Large intestine (tissue), 3 donors: ENCODE measurements around the gene CDK5R2. TPM values are rescaled to one million over a fixed set of nuclear protein-coding genes. Genes with fewer than 3 reads are reported as not detected.

ENCODE experiments used
- DNase-seq, 2 donors: peaks; one replicate each; pipeline versions ENCODE4 v3.0.0 to v3.0.0-alpha.2; 2013
- H3K27ac ChIP-seq: one replicate; pipeline ENCODE4 v1.5.1; 2013; ENCODE audit warnings: low read length
- H3K27me3 ChIP-seq: 2 replicates; pipeline ENCODE4 v1.6.1; 2013; ENCODE audit warnings: low read length; ENCODE audit not compliant: control insufficient read depth, insufficient read depth
- H3K36me3 ChIP-seq: 2 replicates; pipeline ENCODE4 v1.6.1; 2013; ENCODE audit warnings: low read length; ENCODE audit not compliant: control insufficient read depth, insufficient read depth
- H3K4me1 ChIP-seq: one replicate; pipeline ENCODE4 v1.6.1; 2013; ENCODE audit warnings: low read length; ENCODE audit not compliant: control insufficient read depth, insufficient read depth
- H3K4me3 ChIP-seq: one replicate; pipeline ENCODE4 v1.5.1; 2013; ENCODE audit warnings: low read length
- H3K9me3 ChIP-seq: one replicate; pipeline ENCODE4 v1.6.1; 2013; ENCODE audit warnings: mild to moderate bottlenecking, low read depth, low read length, moderate library complexity; ENCODE audit not compliant: control insufficient read depth
- WGBS: methylation state at CpG from one replicate; pipeline ENCODE4 v1.1.5; 2013; ENCODE audit warnings: low lambda C conversion rate; ENCODE audit not compliant: insufficient coverage; 5-methylcytosine and 5-hydroxymethylcytosine counted together
- polyA plus RNA-seq: library from polyadenylated mRNA; unstranded; fragments of 120-200 nt; gene quantifications from one replicate; pipeline ENCODE4 v1.2.1, GENCODE V29; 2013

The CDK5R2 gene
- polyA plus RNA-seq, 1 donor = 2.9 TPM

GRCh38 chr2:218961651-218962570 is 2.4 kb downstream of the CDK5R2 start:
- no peaks in the 10 kb centered on the region for H3K36me3 ChIP-seq
- H3K4me3 ChIP-seq = no peak overlapping the region
- H3K9me3 ChIP-seq = peaks cover 7% of the 10 kb centered on the region
- H3K4me1 ChIP-seq = no peaks in the 10 kb centered on the region
- WGBS = no CpG with 5 or more reads among the region's 34 CpGs
- DNase-seq = no peak
- peak overlapping the region; percentile 48 for H3K27ac ChIP-seq
- H3K27me3 ChIP-seq = peaks cover 83% of the 10 kb centered on the region

- no CpG with 5 or more reads among the region's 42 CpGs for WGBS
- Histone ChIP-seq H3K27me3 (peaks cover 76% of the 10 kb centered on the region), H3K4me3 (peak overlapping the region; percentile 0), H3K4me1 (no peaks in the 10 kb centered on the region), H3K9me3 (peaks cover 7% of the 10 kb centered on the region), H3K36me3 (no peaks in the 10 kb centered on the region), H3K27ac (peak overlapping the region; percentile 48)
- DNase-seq = peak; percentile 31 to 54
Measured at GRCh38 chr2:218962859-218963492, 3.5 kb downstream of the CDK5R2 start.

GRCh38 chr2:218963601-218964000 is 4.1 kb downstream of the CDK5R2 start:
- Histone ChIP-seq H3K36me3 (no peaks in the 10 kb centered on the region), H3K4me1 (no peaks in the 10 kb centered on the region), H3K4me3 (no peak overlapping the region), H3K27me3 (peaks cover 73% of the 10 kb centered on the region), H3K9me3 (peaks cover 7% of the 10 kb centered on the region), H3K27ac (no peak overlapping the region)
- 13% methylated on average over 1 of the region's 5 CpGs for WGBS
- no peak for DNase-seq

GRCh38 chr2:218964041-218964771 is 4.7 kb downstream of the CDK5R2 start:
- WGBS = no CpG with 5 or more reads among the region's 5 CpGs
- Histone ChIP-seq H3K9me3 (peaks cover 7% of the 10 kb centered on the region), H3K27ac (no peak overlapping the region), H3K36me3 (no peaks in the 10 kb centered on the region), H3K4me3 (no peak overlapping the region), H3K4me1 (no peaks in the 10 kb centered on the region), H3K27me3 (peaks cover 67% of the 10 kb centered on the region)
- no peak for DNase-seq

- Histone ChIP-seq H3K36me3 (no peaks in the 10 kb centered on the region), H3K4me3 (no peak overlapping the region), H3K27ac (no peak overlapping the region), H3K4me1 (peaks cover 4% of the 10 kb centered on the region), H3K9me3 (no peaks in the 10 kb centered on the region), H3K27me3 (peaks cover 36% of the 10 kb centered on the region)
- WGBS = no CpG with 5 or more reads among the region's 1 CpG
- peak in 1 of 2 donors; percentile 77 for DNase-seq
Measured at GRCh38 chr2:218970894-218971293, 11.4 kb downstream of the CDK5R2 start.

- Histone ChIP-seq H3K36me3 (no peaks in the 10 kb centered on the region), H3K27ac (no peak overlapping the region), H3K4me3 (no peak overlapping the region), H3K4me1 (peaks cover 7% of the 10 kb centered on the region), H3K9me3 (no peaks in the 10 kb centered on the region), H3K27me3 (peaks cover 55% of the 10 kb centered on the region)
- no CpG with 5 or more reads among the region's 4 CpGs for WGBS
- peak; percentile 57 to 86 for DNase-seq
Measured at GRCh38 chr2:218975060-218975777, 15.8 kb downstream of the CDK5R2 start.

GRCh38 chr2:218979846-218980734 is 20.6 kb downstream of the CDK5R2 start:
- 3% methylated on average over 5 of the region's 39 CpGs for WGBS
- Histone ChIP-seq H3K27ac (no peak overlapping the region), H3K4me3 (peak overlapping the region; percentile 4), H3K9me3 (peaks cover 8% of the 10 kb centered on the region), H3K4me1 (peaks cover 17% of the 10 kb centered on the region), H3K27me3 (peaks cover 77% of the 10 kb centered on the region), H3K36me3 (no peaks in the 10 kb centered on the region)
- peak; percentile 78 to 82 for DNase-seq

DNA sequence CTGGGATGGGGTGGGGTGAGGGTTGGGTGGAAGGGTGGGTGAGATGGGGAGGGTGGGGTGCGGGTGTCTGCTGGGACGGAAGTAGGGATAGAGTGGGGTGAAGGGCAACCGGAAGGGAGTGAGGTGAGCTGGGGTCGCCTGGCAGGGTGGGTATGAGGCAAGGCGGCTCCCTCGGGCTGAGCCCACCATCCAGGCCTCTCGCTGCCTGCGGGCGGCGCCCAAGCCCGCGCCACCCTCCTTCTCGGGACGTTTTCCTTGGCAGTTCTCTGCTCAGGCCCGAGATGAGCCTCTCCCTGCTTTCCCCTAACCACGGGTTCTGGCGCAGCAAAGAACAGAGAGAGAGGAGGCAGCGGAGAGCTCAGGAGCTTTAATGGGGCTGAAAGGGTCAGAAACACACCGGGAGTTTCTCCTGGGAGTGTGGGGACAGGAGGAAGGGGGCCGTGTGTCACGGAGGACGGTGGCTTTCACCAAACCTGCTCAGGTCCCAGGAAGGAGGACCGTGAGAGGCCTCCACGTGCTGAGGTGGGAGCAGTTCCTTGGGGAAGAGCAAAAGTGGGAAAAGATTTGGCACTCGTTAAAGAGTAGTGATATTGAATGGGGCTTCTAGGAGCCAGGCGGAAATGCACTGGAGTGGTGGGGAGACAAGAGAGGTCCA is 21.4 kb downstream of the CDK5R2 start:
- no peak for DNase-seq
- H3K36me3 ChIP-seq = no peaks in the 10 kb centered on the region
- WGBS = 20% methylated on average over 2 of the region's 26 CpGs
- H3K27ac ChIP-seq = no peak overlapping the region
- H3K4me3 ChIP-seq = no peak overlapping the region
- H3K27me3 ChIP-seq = peaks cover 84% of the 10 kb centered on the region
- peaks cover 14% of the 10 kb centered on the region for H3K4me1 ChIP-seq
- H3K9me3 ChIP-seq = peaks cover 13% of the 10 kb centered on the region

- Histone ChIP-seq H3K4me3 (no peak overlapping the region), H3K27ac (no peak overlapping the region), H3K36me3 (no peaks in the 10 kb centered on the region), H3K9me3 (peaks cover 13% of the 10 kb centered on the region), H3K27me3 (peaks cover 90% of the 10 kb centered on the region), H3K4me1 (peaks cover 13% of the 10 kb centered on the region)
- no peak for DNase-seq
- WGBS = no CpG with 5 or more reads among the region's 46 CpGs
Measured at GRCh38 chr2:218981390-218981880, 22.0 kb downstream of the CDK5R2 start.
